SK-N-DZ (cell line): ENCODE measurements around the gene CCDC175.
A peak's percentile ranks its signal among the peaks of the same experiment; 100 is the strongest.

ENCODE experiments used
- DNase-seq: peaks from one replicate; pipeline ENCODE4 v3.0.0-alpha.2; 2015; ENCODE audit warnings: low spot score

Gene CCDC175

GRCh38 chr14:59482541-59483331 lies 93.9 kb downstream of the CCDC175 start:
- no peak for DNase-seq

GRCh38 chr14:59481871-59482540 lies 94.6 kb downstream of the CCDC175 start:
- DNase-seq, result no peak

- DNase-seq, result no peak
These were observed 95.2 kb downstream of the CCDC175 start for GRCh38 chr14:59481407-59481806.

- no peak for DNase-seq
These were observed 96.4 kb downstream of the CCDC175 start for GRCh38 chr14:59480166-59480565.

GRCh38 chr14:59478540-59478939 lies 98.1 kb downstream of the CCDC175 start:
- no peak for DNase-seq

- no peak for DNase-seq
These were observed 100.9 kb downstream of the CCDC175 start for GRCh38 chr14:59475709-59476108.

- DNase-seq, result no peak
These were observed 102.4 kb downstream of the CCDC175 start for GRCh38 chr14:59474172-59474571.

- no peak for DNase-seq
These were observed 111.1 kb downstream of the CCDC175 start, which contains the start of gene GPR135 for GRCh38 chr14:59465316-59466135. GPR135 (minus strand) TSS chr14:59465380; CDS start chr14:59465226, 154 bp downstream.

GRCh38 chr14:59464486-59465315 lies 111.9 kb downstream of the CCDC175 start:
- DNase-seq, result peak; percentile 54

GRCh38 chr14:59463787-59464485 lies 112.7 kb downstream of the CCDC175 start:
- DNase-seq, result peak; percentile 25

- DNase-seq, result no peak
These were observed 114.7 kb downstream of the CCDC175 start for GRCh38 chr14:59461891-59462290.

- no peak for DNase-seq
These were observed 116.2 kb downstream of the CCDC175 start for GRCh38 chr14:59460378-59460777.

- no peak for DNase-seq
These were observed 118.1 kb downstream of the CCDC175 start for GRCh38 chr14:59458486-59458885.

GRCh38 chr14:59455411-59455810 lies 121.2 kb downstream of the CCDC175 start:
- no peak for DNase-seq
